HepG2 (cell line): ENCODE results near the gene CFAP97. TPM values are rescaled to one million over a fixed set of nuclear protein-coding genes. Genes with fewer than 3 reads are reported as not detected.

Experiments
- AFF4 ChIP-seq: sonication (generic); formaldehyde crosslinking; IDR thresholded peaks from 2 replicates; pipeline ENCODE4 v1.4.0; 2020; ENCODE audit warnings: missing genetic modification reagents
- CEBPG ChIP-seq: IDR thresholded peaks from 2 replicates; pipeline ENCODE4 v1.6.1; 2016
- FOXP1 ChIP-seq, 2 experiments: fragments of 450-650 bp in 1 of 2; IDR thresholded peaks; 2 replicates each; pipeline ENCODE4 v1.6.1; 2017 to 2018; ENCODE audit warnings: antibody characterized with exemption in 1 of 2
- KLF9 ChIP-seq: IDR thresholded peaks from 2 replicates; pipeline ENCODE4 v1.6.1; 2016; ENCODE audit warnings: low read depth
- NCOA2 ChIP-seq: sonication (generic); formaldehyde crosslinking; IDR thresholded peaks from 2 replicates; pipeline ENCODE4 v1.8.0; 2022; ENCODE audit warnings: inconsistent platforms
- NFKB2 ChIP-seq: sonication (generic); formaldehyde crosslinking; IDR thresholded peaks from 2 replicates; pipeline ENCODE4 v1.4.0; 2020; ENCODE audit warnings: missing genetic modification reagents, borderline replicate concordance
- NFYC ChIP-seq: IDR thresholded peaks from 2 replicates; pipeline ENCODE4 v1.6.1; 2016; ENCODE audit warnings: missing genetic modification reagents, missing compliant biosample characterization
- RFXAP ChIP-seq: sonication (generic); formaldehyde crosslinking; IDR thresholded peaks from 2 replicates; pipeline ENCODE4 v1.4.0; 2020; ENCODE audit warnings: missing genetic modification reagents, borderline replicate concordance
- SMAD1 ChIP-seq: sonication (generic); formaldehyde crosslinking; IDR thresholded peaks from 2 replicates; pipeline ENCODE4 v1.4.0; 2020; ENCODE audit warnings: missing genetic modification reagents, low read depth, mild to moderate bottlenecking, borderline replicate concordance
- WIZ ChIP-seq: sonication (generic); formaldehyde crosslinking; IDR thresholded peaks from 2 replicates; pipeline ENCODE4 v1.5.1; 2020; ENCODE audit warnings: mild to moderate bottlenecking, missing genetic modification reagents
- ZKSCAN8 ChIP-seq: IDR thresholded peaks from 2 replicates; pipeline ENCODE4 v1.6.1; 2016; ENCODE audit warnings: borderline replicate concordance, missing genetic modification reagents, missing compliant biosample characterization
- ZNF235 ChIP-seq: sonication (generic); formaldehyde crosslinking; IDR thresholded peaks from 2 replicates; pipeline ENCODE4 v1.8.1; 2023; ENCODE audit warnings: mild to moderate bottlenecking, missing genetic modification reagents, borderline replicate concordance
- ZNF562 ChIP-seq: sonication (generic); formaldehyde crosslinking; IDR thresholded peaks from 2 replicates; pipeline ENCODE4 v1.8.0; 2022; ENCODE audit warnings: missing genetic modification reagents, borderline replicate concordance
- ZNF615 ChIP-seq: sonication (generic); formaldehyde crosslinking; IDR thresholded peaks from 2 replicates; pipeline ENCODE4 v1.5.0; 2020; ENCODE audit warnings: mild to moderate bottlenecking, missing genetic modification reagents, borderline replicate concordance
- polyA plus RNA-seq, 8 experiments: library from polyadenylated mRNA; depleted of rRNA in 3 of 8; stranded (reverse) in 7 of 8; unstranded in 1 of 8; fragments of >200 nt; fragmentation: Illumina TruSeq in 4 of 8; extraction: Trizol in 4 of 8; gene quantifications; 2 replicates each; pipeline versions ENCODE4 v1.2.1 to v1.2.3, GENCODE V29; 2011 to 2016; ENCODE audit warnings: low read depth in 4 of 8, missing spikeins in 1 of 8, mixed read lengths in 1 of 8; ENCODE audit not compliant: insufficient read depth in 1 of 8
- total RNA-seq, 5 experiments: library from RNA; depleted of rRNA; stranded (reverse); fragments of >200 nt; fragmentation: Illumina TruSeq; extraction: Trizol; gene quantifications; 2 replicates each; pipeline ENCODE4 v1.2.3, GENCODE V29; 2016; ENCODE audit warnings: low read depth in 1 of 5
- TF ChIP-seq, protein P1 (sequence below): sonication (generic); formaldehyde crosslinking; IDR thresholded peaks from 2 replicates; pipeline ENCODE4 v1.4.0; 2020; ENCODE audit warnings: missing genetic modification reagents, borderline replicate concordance
- TF ChIP-seq, protein P2 (sequence below): sonication (generic); formaldehyde crosslinking; IDR thresholded peaks from 2 replicates; pipeline ENCODE4 v1.4.0; 2020; ENCODE audit warnings: missing genetic modification reagents
- TF ChIP-seq, protein P3 (sequence below): IDR thresholded peaks from 2 replicates; pipeline ENCODE4 v1.6.1; 2018; ENCODE audit warnings: missing genetic modification reagents
- TF ChIP-seq, protein P4 (sequence below): sonication (generic); formaldehyde crosslinking; IDR thresholded peaks from 2 replicates; pipeline ENCODE4 v1.4.0; 2020; ENCODE audit warnings: missing genetic modification reagents

CFAP97 gene
- total and polyA plus RNA-seq, 2 of the 13 experiments (the other 11 are each of a cell fraction or from before 2014, with no cell fraction given), result 32.1 to 44.4 TPM

DNA sequence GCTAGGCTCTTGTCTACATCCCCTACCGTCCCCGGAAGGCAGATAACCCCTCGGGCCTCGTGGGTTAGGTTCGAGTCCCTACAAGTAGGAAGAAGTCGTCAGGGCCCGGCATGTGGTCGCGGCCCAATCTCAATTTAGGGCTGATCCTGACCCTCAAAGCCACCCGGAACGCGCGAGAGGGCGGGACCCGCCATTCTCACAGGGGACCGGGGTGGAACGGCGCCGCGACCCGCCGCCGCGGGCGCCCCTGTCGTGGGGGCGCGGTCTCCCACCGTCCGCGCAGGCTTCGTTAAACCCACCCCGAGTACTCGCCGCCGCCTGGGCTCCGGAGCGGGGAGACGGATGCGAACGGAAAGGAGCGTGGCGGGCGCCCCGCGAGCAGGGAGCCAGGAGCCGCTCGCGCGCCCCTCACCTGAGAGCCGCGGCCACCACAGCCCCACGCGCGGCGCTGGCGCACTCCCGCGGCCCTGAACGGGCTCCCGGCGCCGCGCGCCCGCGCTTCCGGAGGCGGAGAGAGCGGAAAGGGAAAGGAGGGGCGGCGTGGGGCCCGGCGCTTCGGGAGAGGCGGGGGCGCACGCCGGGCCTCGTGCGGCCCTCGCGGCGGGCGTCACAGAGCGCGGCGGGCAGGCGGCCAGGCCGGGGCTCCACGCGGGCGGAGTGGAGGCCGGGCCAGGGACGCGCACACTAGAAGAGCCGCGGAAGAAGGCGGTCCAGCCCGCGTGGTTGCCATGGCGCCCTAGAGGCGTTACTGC, at the start of gene CFAP97 (continued):
- TF ChIP-seq, protein P1, sequence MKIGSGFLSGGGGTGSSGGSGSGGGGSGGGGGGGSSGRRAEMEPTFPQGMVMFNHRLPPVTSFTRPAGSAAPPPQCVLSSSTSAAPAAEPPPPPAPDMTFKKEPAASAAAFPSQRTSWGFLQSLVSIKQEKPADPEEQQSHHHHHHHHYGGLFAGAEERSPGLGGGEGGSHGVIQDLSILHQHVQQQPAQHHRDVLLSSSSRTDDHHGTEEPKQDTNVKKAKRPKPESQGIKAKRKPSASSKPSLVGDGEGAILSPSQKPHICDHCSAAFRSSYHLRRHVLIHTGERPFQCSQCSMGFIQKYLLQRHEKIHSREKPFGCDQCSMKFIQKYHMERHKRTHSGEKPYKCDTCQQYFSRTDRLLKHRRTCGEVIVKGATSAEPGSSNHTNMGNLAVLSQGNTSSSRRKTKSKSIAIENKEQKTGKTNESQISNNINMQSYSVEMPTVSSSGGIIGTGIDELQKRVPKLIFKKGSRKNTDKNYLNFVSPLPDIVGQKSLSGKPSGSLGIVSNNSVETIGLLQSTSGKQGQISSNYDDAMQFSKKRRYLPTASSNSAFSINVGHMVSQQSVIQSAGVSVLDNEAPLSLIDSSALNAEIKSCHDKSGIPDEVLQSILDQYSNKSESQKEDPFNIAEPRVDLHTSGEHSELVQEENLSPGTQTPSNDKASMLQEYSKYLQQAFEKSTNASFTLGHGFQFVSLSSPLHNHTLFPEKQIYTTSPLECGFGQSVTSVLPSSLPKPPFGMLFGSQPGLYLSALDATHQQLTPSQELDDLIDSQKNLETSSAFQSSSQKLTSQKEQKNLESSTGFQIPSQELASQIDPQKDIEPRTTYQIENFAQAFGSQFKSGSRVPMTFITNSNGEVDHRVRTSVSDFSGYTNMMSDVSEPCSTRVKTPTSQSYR, result no peak
- TF ChIP-seq, protein P2, sequence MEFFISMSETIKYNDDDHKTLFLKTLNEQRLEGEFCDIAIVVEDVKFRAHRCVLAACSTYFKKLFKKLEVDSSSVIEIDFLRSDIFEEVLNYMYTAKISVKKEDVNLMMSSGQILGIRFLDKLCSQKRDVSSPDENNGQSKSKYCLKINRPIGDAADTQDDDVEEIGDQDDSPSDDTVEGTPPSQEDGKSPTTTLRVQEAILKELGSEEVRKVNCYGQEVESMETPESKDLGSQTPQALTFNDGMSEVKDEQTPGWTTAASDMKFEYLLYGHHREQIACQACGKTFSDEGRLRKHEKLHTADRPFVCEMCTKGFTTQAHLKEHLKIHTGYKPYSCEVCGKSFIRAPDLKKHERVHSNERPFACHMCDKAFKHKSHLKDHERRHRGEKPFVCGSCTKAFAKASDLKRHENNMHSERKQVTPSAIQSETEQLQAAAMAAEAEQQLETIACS (CRISPR knock-in tag), result peak; percentile 80; the same call in 1 of the 2 replicates
- TF ChIP-seq, protein P3, sequence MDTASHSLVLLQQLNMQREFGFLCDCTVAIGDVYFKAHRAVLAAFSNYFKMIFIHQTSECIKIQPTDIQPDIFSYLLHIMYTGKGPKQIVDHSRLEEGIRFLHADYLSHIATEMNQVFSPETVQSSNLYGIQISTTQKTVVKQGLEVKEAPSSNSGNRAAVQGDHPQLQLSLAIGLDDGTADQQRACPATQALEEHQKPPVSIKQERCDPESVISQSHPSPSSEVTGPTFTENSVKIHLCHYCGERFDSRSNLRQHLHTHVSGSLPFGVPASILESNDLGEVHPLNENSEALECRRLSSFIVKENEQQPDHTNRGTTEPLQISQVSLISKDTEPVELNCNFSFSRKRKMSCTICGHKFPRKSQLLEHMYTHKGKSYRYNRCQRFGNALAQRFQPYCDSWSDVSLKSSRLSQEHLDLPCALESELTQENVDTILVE (CRISPR knock-in tag), result peak; percentile 46; the same call in 1 of the 2 replicates
- no peak for TF ChIP-seq AFF4 (CRISPR knock-in tag)
- peak; percentile 30; the same call in 1 of the 2 replicates for TF ChIP-seq NCOA2 (CRISPR knock-in tag)
- no peak for TF ChIP-seq ZKSCAN8 (CRISPR knock-in tag)
- no peak for TF ChIP-seq CEBPG (CRISPR knock-in tag)
- no peak; the same call in 1 of the 2 replicates for TF ChIP-seq ZNF562 (CRISPR knock-in tag)
- peak; percentile 77; the same call in 1 of the 2 replicates for TF ChIP-seq RFXAP (CRISPR knock-in tag)
- no peak for TF ChIP-seq WIZ (CRISPR knock-in tag)
- peak; percentile 27; the same call in 1 of the 2 replicates for TF ChIP-seq ZNF235
- no peak for TF ChIP-seq KLF9 (CRISPR knock-in tag)
- TF ChIP-seq ZNF615 (CRISPR knock-in tag), result no peak
- TF ChIP-seq NFKB2 (CRISPR knock-in tag), result peak; percentile 64; the same call in 1 of the 2 replicates
- TF ChIP-seq NFYC (CRISPR knock-in tag), result no peak
- TF ChIP-seq, protein P4, sequence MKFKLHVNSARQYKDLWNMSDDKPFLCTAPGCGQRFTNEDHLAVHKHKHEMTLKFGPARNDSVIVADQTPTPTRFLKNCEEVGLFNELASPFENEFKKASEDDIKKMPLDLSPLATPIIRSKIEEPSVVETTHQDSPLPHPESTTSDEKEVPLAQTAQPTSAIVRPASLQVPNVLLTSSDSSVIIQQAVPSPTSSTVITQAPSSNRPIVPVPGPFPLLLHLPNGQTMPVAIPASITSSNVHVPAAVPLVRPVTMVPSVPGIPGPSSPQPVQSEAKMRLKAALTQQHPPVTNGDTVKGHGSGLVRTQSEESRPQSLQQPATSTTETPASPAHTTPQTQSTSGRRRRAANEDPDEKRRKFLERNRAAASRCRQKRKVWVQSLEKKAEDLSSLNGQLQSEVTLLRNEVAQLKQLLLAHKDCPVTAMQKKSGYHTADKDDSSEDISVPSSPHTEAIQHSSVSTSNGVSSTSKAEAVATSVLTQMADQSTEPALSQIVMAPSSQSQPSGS (CRISPR knock-in tag), result no peak; the same call in 1 of the 2 replicates
- no peak for TF ChIP-seq FOXP1 (IDR thresholded peaks at IDR 0.05)
- TF ChIP-seq FOXP1 (CRISPR knock-in tag; IDR thresholded peaks at IDR 0.05), result no peak
- TF ChIP-seq SMAD1, result no peak
